ENCODE results near the gene RPH3AL. TPM values are rescaled to one million over a fixed set of nuclear protein-coding genes. Genes with fewer than 3 reads are reported as not detected.
"Not testable (repeated sequence)": the region's sequence is repeated elsewhere in the genome, so short reads cannot be mapped to it uniquely, and the experiment has no call there.

RPH3AL gene
- polyA plus RNA-seq, 4 donors, result 12.0 to 30.3 (median 25.6) TPM

DNA sequence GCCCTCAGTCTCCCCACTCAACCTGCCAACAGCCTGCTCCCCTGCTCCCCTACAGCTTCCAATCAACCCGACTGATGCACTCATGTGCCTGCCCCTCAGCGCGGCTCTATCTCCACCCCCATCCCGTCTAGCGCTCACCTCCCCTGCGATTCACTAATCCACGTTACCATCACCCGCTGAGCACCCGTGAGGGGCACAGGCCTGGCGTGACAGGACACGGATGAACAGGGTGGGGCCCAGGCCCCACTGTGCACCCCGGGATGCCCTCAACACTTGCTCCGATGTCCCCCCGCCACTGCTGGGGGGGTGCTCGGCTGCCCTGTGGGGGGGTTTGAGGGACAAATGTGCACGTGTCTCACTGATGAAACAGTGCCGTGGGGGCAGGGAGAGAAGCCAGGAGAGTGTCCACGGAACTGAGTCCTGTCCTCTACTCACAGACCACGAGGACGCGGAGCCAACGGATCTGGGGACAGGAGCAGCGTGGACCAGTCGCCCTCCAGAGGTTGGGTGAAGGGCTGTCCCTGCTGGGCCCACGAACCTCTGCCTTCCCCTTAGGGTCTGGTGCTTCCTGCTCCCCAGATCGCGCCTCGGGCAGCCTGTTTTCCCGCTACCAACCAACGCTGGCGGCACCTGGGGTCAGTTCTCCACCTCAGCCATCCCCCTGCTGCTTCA is 66.7 kb downstream of the RPH3AL start:
- DNase-seq (ENCODE audit: low read depth in 4 of 4, low spot score in 2 of 4), result no peak

- no peak for DNase-seq (ENCODE audit: low read depth in 4 of 4, low spot score in 2 of 4)
Measured at GRCh38 chr17:284676-285355, 67.8 kb downstream of the RPH3AL start.

GRCh38 chr17:283911-284675 is 68.5 kb downstream of the RPH3AL start:
- no peak for DNase-seq (ENCODE audit: low read depth in 4 of 4, low spot score in 2 of 4)

DNA sequence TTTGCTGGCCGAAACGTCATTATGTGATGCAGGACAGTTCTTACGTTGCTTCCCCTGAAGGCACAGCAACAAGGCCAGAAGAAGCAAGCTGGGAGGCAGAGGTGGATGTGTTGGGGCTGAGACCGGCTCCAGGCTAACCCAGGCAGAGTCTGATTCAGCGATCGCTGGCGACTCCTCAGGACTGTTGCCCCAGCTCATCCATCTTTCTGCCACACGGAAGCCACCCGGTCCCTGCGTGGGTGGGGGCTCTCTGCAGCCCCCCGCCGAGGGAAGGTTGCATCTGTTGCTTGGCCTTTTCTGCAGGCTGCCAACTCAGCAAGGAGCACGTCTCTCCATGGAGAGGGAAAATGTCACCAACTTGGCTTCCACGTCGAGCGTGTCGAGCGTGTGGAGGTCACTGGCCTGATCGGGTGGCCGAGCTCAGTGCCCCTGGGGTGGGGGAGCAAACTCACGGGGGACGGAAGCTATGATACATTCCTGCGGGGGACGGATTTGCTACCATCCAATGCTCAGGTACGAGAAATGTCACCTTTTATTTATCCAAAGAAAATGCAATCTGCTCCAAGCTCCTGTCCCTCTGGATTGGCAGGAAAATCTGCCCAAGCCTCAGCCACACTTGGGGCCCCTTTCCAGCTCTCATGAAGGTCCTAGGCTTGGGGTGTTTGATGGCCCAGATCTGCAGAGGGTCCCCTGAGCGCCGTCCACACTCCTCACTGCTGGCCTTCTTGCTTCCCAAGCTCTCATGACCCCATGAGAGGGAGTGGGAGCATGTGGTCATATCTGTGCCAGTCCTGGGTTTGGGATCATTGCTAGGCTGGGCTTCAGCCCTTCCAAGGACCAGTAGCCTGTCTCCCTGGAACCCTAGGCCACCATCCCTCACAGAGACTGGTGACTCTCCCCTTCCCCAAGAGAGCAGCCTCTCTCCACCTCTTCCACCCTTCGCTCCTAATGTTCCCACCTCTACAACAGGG is 69.4 kb downstream of the RPH3AL start:
- no peak for DNase-seq (ENCODE audit: low read depth in 4 of 4, low spot score in 2 of 4)

- no peak for DNase-seq (ENCODE audit: low read depth in 4 of 4, low spot score in 2 of 4)
Measured at GRCh38 chr17:282000-282911, 70.4 kb downstream of the RPH3AL start.

- no peak for DNase-seq (ENCODE audit: low read depth in 4 of 4, low spot score in 2 of 4)
Measured at GRCh38 chr17:281365-281999, 71.1 kb downstream of the RPH3AL start.

DNA sequence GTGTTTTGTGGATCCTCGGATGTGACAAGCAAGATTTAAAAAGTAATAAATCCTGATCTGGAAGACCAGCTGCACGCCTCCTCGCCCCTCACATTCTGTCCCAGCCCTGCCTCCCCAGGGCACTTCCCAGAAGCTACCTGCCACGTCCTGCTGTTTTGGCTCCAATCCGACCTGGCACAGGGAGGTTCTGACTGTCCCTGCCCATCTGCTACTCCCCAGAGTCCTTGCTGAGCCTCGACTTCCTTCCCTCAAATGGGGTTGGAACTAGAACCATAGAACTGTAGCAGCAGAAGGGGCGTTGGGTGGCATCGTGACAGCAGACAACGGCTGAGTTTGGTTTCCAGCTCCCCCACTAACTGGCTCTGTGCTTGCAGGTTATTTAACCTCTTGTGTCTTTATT is 71.7 kb downstream of the RPH3AL start:
- no peak for DNase-seq (ENCODE audit: low read depth in 4 of 4, low spot score in 2 of 4)

DNA sequence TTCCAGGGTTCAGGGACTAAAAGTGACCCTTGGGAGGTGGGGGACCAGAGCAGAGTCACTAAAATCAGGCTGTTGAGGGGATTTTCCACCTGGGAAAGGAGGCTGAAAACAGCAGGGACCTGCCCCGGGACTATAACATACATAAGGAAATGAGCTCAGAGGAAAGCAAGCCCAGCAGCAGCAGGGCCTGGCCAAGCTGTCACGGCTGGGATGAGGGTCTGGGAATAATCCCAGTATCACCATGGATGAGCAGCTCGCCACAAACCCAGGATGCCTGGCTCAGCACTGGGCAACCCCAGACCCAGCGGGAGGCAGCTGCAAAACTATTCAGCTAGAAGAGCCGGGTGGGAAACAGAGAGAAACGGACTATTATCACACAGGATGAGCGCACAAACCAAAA is 72.4 kb downstream of the RPH3AL start:
- no peak for DNase-seq (ENCODE audit: low read depth in 4 of 4, low spot score in 2 of 4)

DNA sequence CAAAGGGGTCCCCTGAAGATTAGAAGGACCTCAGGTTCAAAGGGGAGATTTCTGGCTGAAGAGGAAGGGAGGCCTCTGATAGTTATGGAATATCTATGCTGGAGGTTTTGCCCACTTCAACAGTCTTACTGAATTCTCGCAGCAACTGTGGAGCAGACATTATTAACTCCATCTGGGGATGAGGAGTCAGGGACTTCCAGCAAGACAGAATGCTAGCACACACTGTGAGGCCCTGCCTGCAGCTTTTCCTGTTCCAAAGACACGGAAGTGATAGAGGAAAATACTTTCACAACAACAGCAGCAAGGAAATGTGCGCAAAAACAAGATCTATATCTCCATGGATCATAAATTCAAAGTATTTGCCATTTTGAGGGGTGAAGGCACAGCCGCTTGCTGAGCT is 72.8 kb downstream of the RPH3AL start:
- DNase-seq (ENCODE audit: low read depth in 4 of 4, low spot score in 2 of 4), result no peak

DNA sequence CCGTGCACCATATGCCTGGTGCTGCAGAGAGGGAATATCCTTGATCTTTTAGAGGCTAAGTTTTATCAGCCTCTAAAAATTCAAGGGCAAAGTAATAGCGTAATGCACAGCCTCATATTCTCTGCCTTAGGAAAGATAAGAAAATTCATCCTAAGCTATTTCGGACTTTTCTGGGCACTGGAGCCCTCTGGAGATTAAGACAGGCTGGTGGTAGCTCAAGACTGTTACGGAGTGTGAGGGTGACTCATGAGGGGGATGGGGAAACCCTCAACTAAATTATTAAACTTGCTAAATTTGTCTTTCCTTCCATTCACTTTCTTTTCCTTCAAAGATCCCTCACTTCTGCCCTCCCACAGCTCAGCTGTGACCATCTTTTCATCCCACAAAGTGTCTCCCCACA is 73.3 kb downstream of the RPH3AL start:
- no peak for DNase-seq (ENCODE audit: low read depth in 4 of 4, low spot score in 2 of 4)

DNA sequence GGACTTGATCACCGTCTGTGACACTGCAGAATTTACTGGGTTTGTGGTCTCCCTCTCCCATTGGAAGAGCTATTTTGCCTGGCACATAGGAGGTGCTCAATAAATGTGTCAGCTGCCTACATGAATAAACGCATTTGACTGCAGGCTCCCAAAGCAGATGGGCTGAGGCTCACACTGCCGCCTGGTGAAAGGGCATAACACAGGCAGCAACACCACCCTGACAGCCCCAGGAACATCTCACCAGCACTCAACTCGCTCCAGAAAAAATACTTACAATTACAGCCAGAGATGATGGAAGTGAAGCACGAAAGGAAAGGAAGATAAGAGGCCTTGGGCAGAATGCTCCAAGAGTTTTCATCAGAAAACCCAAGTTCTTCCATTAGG is 73.9 kb downstream of the RPH3AL start:
- DNase-seq (ENCODE audit: low read depth in 4 of 4, low spot score in 2 of 4), result no peak

DNA sequence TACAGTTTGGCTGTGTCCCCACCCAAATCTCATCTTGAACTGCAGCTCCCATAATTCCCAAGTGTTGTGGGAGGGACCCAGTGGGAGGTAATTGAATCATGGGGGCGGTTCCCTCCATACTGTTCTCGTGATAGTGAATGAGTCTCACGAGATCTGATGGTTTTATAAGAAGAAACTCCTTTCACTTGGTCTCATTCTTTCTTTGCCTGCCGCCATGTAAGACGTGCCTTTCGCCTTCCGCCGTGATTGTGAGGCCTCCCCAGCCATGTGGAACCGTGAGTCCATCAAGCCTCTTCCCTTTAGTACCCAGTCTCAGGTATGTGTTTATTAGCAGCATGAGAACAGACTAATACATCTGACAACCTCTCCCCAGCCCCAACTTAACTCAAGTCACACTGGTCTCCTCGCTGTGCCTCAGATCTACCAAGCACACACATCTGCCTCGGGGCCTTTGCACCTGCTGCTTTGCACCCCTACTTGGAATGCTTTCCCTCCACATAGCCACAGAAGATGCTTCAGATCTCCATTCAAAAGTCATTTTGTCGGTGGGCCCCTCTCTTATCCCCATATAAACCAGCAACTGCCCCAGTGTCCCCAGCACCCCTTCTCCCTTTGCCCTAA is 74.4 kb downstream of the RPH3AL start:
- DNase-seq (ENCODE audit: low read depth in 4 of 4, low spot score in 2 of 4), result no peak

DNA sequence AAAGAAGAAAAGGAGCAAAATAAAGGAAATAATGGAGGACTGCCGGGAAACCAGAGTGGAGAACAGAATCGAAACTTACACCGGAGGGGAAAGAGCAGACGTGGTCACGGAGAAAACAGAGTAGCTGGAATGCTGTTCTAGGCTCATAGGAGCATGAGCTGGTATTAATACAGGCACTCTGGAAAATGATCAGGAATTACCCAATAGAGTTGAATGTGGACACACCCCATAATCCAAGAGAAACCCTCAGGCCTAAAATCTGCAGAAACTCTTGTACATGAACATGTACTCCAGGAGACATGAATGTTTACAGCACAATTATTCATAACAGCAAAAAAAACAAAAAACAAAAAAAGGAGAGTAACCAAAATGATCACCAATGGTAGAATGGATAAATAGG is 77.7 kb downstream of the RPH3AL start:
- no peak for DNase-seq (ENCODE audit: low read depth in 4 of 4, low spot score in 2 of 4)

DNA sequence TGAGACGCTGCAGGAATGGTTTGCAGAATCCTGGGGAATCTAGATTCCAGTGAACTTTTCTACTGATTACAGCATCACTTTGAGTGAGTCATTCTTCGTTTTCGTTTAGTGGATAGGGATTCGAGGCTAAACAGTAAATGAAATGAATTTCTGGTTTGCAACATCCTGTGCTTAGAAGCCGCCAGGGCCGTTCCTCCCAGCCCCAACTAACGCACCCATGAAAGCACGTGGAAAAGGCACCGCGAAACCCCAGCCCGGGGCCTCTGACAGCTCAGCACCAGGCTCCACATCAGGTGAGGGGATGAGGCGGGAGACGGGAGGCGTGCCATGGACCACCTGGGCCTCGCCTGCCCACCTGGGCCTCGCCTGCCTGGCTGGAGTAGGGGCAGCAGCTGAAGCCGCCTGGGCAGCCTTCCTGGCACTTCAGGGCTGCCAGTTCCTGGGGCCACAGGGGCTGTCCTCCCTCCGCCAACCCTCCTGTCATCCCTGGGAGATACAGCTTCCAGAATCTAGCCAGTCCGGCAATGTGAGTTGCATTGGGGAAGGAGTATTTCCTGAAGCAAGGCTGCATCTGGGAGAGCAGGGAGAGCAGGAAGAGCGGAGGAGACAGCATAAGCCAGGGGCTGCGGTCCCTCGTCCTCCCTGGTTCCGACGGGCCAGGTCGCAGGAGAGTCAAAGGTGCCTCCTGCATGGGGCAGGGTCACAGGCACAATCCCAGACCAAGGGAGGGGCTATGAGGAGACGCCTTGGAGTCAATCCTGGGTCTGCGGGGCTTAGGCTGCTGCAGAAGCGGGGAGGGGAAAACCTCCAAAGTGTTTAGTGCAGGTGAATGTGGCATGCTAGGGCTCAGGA is 78.4 kb downstream of the RPH3AL start:
- no peak for DNase-seq (ENCODE audit: low read depth in 4 of 4, low spot score in 2 of 4)

DNA sequence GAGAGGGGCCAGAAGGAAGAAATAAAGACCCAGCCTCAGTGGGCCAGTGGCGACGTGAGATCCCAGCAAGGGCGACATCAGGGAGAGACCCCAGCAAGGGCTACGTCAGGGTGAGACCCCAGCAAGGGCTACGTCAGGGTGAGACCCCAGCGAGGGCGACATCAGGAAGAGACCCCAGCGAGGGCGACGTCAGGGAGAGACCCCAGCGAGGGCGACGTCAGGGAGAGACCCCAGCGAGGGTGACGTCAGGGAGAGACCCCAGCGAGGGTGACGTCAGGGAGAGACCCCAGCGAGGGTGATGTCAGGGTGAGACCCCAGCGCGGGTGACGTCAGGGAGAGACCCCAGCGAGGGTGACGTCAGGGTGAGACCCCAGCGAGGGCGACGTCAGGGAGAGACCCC is 79.8 kb downstream of the RPH3AL start:
- not testable (repeated sequence) for DNase-seq (ENCODE audit: low read depth in 4 of 4, low spot score in 2 of 4)

GRCh38 chr17:271928-272623 is 80.5 kb downstream of the RPH3AL start:
- DNase-seq (ENCODE audit: low read depth in 4 of 4, low spot score in 2 of 4), result not testable (repeated sequence)

Data from left renal cortex interstitium (tissue), 4 donors.